ENCODE data around the gene TIMM21.

TIMM21 gene

GRCh38 chr18:74131124-74131523 is 17.2 kb upstream of the TIMM21 start:
- DNase-seq (ENCODE audit: low read depth in 2 of 2), result no peak
- no peak for TF ChIP-seq CTCF (IDR thresholded peaks at IDR 0.05; ENCODE audit: low read depth, low read length)
- no peak overlapping the region for H3K4me3 ChIP-seq (replicated peaks in 1 of 2; ENCODE audit: low read depth in 2 of 2, low read length in 2 of 2)

- no peak overlapping the region for H3K4me3 ChIP-seq (replicated peaks in 1 of 2; ENCODE audit: low read depth in 2 of 2, low read length in 2 of 2)
- DNase-seq (ENCODE audit: low read depth in 2 of 2), result no peak
- no peak for TF ChIP-seq CTCF (IDR thresholded peaks at IDR 0.05; ENCODE audit: low read depth, low read length)
These were observed 16.1 kb upstream of the TIMM21 start for GRCh38 chr18:74132201-74132600.

- no peak for DNase-seq (ENCODE audit: low read depth in 2 of 2)
- no peak for TF ChIP-seq CTCF (IDR thresholded peaks at IDR 0.05; ENCODE audit: low read depth, low read length)
These were observed 10.3 kb upstream of the TIMM21 start for GRCh38 chr18:74137920-74138538.

GRCh38 chr18:74139411-74139810 is 8.9 kb upstream of the TIMM21 start:
- no peak for TF ChIP-seq CTCF (IDR thresholded peaks at IDR 0.05; ENCODE audit: low read depth, low read length)
- H3K4me3 ChIP-seq (replicated peaks in 1 of 2; ENCODE audit: low read depth in 2 of 2, low read length in 2 of 2), result no peak overlapping the region
- DNase-seq (ENCODE audit: low read depth in 2 of 2), result no peak

More at GRCh38 chr18:74137920-74138538, 10.3 kb upstream of the TIMM21 start:
- no peak overlapping the region for H3K4me3 ChIP-seq (replicated peaks in 1 of 2; ENCODE audit: low read depth in 2 of 2, low read length in 2 of 2)

GRCh38 chr18:74139888-74140287 is 8.4 kb upstream of the TIMM21 start:
- DNase-seq (ENCODE audit: low read depth in 2 of 2), result peak; percentile 38 to 68
- no peak overlapping the region for H3K4me3 ChIP-seq (replicated peaks in 1 of 2; ENCODE audit: low read depth in 2 of 2, low read length in 2 of 2)
- TF ChIP-seq CTCF (IDR thresholded peaks at IDR 0.05; ENCODE audit: low read depth, low read length), result no peak

GRCh38 chr18:74140582-74140981 is 7.7 kb upstream of the TIMM21 start:
- no peak for TF ChIP-seq CTCF (IDR thresholded peaks at IDR 0.05; ENCODE audit: low read depth, low read length)
- no peak for DNase-seq (ENCODE audit: low read depth in 2 of 2)
- no peak overlapping the region for H3K4me3 ChIP-seq (replicated peaks in 1 of 2; ENCODE audit: low read depth in 2 of 2, low read length in 2 of 2)

GRCh38 chr18:74141667-74142066 is 6.7 kb upstream of the TIMM21 start:
- DNase-seq (ENCODE audit: low read depth in 2 of 2), result no peak
- TF ChIP-seq CTCF (IDR thresholded peaks at IDR 0.05; ENCODE audit: low read depth, low read length), result no peak
- no peak overlapping the region for H3K4me3 ChIP-seq (replicated peaks in 1 of 2; ENCODE audit: low read depth in 2 of 2, low read length in 2 of 2)
